Endometrium (tissue), 2 donors: ENCODE results near the gene HSH2D.
"Not testable (repeated sequence)": the region's sequence is repeated elsewhere in the genome, so short reads cannot be mapped to it uniquely, and the experiment has no call there.

Experiments used
- FAIRE-seq: peaks from 2 replicates; lab custom pipeline; 2012; peaks lifted over from hg19 to GRCh38; lab: Jason Lieb, UNC
- donor health status: control.
- donor health status: control.

The HSH2D gene

DNA sequence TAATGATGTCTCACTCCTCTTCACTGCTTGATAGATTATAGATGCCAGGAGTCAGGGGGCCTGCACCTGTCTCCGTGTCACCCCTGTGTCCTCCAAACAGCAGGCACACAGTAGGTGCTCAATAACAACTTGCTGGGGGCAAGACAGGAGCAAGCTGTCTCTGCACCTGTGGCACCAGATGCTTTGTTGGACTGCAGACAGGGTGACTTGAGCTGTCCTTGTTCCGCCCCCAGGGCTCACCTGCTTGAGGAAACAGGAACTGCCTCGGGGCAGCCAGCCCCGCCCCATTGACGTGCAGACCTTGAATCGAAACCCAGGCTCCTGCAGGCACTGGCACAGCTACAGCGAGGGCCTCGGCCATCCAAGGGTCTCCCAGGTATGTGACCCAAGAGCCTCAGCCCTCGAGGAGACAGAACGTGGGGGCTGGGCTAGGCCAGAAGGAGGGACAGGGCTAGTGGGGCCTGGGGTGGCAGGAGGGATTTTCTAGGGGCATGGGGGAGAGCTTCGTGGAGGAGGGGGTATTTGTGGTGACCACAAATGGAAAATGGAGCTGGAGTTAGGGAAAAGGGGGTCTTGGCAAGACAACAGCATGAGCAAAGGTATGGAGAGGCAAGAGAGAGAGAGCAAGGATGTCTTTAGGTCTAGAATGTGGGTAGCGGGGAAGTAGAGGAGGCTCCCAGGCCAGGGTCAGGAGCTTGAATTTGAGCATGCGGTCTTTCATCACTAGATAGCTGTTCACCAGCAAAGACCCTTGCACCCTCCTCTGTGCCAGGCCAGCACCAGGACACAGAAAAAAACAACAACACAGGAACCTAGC, at the start of gene HSH2D:
Gene HSH2D, plus strand, starts transcription at position 287 of the 817 bp plus-strand sequence. CDS start 5,066 bp downstream, outside the sequence.
- FAIRE-seq: no peak

GRCh38 chr19:16094360-16095070, 49.0 kb upstream of the HSH2D start:
- FAIRE-seq: no peak

DNA sequence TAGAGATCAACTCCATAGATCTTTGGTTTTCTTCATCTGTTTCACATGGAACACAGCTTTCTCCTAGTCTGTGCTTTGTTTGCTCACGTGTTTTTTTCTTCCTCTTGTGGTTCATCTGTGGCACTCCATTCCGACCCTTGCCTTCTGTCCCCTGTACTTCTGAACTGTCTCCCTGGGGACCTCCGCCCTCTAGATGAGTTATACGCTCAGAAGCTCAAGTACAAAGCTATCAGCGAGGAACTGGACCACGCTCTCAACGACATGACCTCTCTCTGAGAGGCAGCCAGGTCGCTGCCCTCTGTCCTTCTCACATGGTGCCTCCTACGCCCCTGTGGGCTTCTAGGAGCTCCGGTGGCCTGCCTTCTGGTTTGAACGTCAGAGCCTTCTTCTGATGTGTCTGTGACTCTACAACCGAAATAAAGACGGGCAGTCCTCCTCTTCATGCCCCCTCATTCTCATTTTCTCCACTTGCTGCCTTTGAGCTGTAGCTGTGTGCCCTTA, 48.4 kb upstream of the HSH2D start:
- no peak for FAIRE-seq

DNA sequence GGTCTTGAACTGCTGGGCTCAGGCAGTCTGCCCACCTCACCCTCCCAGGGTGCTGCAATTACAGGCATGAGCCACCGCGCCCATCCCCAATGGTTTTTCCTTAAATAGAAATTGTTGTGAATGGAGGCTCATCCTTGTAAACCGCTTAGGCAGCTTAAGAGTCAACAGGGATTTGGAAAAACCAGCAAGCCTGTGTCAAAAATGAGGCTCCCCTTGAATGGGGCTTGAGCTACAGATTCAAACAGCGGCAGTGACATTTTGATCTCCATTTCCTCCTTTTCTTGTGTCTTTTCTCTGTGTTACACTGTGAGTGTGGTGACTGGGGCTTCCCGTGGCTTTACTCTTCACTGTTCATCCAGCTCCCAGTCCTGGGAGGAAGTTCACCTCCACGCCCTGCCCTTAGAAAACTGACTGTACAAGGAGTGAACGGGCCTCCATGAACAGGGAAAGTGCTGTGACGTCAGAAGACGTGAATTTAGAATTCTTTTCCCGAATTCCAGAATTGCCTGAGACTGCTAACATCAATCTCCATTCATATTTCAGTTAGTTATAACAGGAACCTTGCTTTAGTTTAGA, 47.1 kb upstream of the HSH2D start:
- no peak for FAIRE-seq

DNA sequence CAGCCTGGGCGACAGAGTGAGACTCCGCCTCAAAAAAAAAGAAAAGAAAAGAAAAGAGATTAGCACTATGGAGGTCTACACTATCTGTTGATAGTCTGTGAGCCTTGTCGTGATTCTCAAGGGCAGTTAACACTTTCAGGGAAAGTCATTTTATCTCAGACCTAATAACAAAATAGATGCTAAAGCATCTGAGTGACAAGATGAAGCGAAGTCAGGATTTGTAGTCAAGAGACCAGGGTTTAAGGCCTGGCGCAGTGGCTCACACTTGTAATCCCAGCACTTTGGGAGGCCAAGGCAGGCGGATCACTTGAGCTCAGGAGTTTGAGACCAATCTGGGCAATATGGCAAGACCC, 45.1 kb upstream of the HSH2D start:
- no peak for FAIRE-seq

- FAIRE-seq: no peak
These were observed 44.7 kb upstream of the HSH2D start for GRCh38 chr19:16098821-16099220.

DNA sequence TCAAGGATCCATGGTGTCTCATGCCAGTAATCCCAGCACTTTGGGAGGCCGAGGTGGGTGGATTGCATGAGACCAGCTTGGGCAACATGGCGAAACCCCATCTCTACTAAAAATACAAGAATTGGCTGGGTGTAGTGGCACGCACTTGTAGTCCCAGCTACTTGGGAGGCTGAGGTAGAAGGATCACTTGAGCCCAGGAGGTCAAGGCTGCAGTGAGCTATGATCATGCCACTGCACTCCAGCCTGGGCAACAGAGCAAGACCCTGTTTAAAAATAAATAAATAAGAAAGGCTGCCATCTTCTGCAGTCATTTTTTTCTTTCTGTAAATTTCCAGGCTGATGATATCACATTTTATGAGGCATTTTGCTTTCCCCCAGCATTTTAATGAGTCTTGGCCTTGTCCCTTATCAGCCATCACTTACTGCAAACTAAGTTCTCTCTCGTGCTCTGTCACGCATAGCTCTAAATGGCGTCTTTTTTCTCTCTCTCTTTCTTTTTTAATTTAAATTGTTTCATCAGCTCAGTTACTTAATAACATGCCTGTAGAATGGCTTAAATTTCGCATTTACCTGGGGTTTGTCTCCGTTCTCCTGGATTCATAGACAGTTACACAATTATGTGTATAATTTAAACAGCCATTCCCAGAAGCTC, 44.0 kb upstream of the HSH2D start:
- not testable (repeated sequence) for FAIRE-seq

DNA sequence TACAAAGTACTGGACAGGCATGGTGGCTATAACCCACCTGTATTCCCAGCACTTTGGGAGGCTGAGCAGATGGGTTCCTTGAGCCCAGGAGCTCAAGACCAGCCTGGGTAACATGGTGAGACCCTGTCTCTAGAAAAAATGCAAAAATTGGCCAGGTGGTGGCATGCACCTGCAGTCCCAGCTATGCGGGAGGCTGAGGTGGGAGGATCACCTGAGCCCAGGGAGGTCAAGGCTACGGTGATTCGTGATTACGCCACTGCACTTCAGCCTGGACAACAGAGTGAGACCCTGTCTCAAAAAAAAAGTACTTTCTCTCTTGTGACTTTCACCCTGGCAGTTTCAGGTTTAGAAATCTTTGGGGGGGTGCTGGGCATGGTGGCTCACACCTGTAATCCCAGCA, 43.0 kb upstream of the HSH2D start:
- no peak for FAIRE-seq

DNA sequence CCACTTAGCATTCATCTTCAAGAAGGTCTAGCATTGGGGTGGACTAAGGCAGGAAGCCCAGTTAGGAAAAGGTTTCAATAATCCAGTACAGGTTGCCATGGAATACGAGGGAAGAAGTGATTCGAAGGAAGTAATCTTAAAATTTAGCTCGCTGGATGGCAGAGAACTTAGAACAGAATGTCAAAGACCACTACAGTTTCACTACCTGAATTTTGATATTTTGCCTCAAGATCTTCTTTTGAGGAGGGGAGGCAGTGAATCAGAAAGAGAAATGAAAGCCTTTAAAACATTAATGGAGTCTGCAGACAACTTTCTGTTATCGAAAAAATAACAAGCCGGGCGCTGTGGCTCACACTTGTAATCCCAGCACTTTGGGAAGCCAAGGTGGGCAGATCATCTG, 38.8 kb upstream of the HSH2D start:
- no peak for FAIRE-seq

GRCh38 chr19:16106121-16106520, 37.4 kb upstream of the HSH2D start:
- FAIRE-seq: no peak

DNA sequence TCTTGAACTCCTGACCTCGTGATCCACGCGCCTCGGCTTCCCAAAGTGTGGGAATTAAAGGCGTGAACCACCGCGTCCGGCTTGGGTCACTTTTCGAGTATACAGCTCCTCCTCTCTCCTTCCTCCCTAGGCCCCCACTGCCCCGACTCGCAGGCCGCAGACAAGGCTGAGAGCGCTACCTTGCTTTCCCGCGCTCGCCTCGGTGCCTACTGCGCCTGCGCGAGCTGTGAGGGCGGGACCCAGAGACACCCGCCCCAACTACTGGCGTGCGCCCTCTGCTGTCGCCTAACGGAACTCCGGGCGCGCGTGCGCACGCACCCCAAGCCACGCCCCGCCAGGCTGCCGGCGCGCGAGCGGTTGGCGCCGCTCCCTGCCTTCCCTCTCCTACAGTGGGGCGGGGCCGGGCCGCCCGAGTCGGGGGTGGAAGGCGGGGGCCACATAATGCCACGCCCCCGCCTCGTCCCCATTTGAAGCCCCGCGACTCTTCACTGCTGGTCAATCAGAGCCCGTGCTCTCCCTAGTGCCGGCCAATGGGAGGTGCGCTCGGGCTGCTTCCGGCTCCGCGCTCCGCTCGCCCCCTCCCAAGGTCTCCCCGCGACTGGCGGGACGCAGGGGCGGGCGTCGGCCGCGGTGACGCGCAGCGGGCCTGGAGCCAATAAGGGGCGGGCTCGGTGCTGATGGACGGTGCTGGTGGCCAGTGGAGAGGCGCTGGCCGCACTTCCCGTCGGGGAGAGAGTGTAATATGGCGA, 32.2 kb upstream of the HSH2D start, which contains the start of gene RAB8A:
Gene RAB8A, plus strand, starts transcription at position 730 of the 749 bp plus-strand sequence. Its CDS starts 13 bp downstream, at position 743.
- no peak for FAIRE-seq

GRCh38 chr19:16111909-16112752, 31.4 kb upstream of the HSH2D start:
- no peak for FAIRE-seq

- no peak for FAIRE-seq
These were observed 30.7 kb upstream of the HSH2D start for GRCh38 chr19:16112778-16113177.

DNA sequence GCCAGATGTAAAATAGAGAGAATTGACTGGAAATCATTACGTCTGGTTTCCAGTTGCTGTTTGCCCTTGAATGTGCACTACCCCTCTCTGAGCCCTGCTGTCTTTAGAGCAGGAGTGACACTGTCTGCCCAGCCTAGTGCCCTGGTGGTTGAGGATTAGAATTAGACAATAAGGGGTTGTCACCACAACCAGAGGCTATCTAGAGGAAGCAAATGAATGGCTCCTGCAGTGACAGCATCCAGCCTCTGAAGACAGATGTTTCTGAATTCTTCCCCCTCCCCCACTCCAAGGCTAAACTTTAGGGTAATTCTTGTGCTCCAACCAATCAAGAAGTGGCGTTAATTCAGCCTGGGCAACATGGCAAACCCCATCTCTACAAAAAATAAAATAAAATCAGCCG, 29.8 kb upstream of the HSH2D start:
- FAIRE-seq: no peak

GRCh38 chr19:16115301-16116039, 28.0 kb upstream of the HSH2D start:
- no peak for FAIRE-seq

GRCh38 chr19:16116067-16116466, 27.4 kb upstream of the HSH2D start:
- FAIRE-seq: no peak

DNA sequence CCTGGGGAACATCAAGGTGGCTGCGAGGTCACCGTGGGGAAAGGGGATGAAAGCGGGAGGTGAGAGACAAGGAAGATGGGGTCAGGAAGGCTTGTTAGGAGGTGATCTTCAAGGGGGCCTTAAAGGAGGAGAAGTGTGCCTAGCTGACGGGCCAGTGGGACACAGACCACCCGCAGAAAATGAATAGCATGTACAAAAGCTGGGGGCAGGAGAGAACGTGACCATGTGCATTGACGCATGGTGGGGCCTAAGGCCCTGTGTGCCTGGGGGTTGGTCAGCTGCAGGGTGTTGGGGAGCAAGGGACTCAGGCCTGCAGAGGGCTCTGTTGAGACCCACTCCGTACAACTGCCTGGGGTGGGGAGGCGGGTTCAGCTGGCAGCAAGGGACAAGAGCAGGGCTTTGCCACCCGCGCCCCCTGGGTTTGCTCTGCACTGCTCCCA, 25.9 kb upstream of the HSH2D start:
- FAIRE-seq: no peak

GRCh38 chr19:16118489-16119033, 24.9 kb upstream of the HSH2D start:
- no peak for FAIRE-seq

DNA sequence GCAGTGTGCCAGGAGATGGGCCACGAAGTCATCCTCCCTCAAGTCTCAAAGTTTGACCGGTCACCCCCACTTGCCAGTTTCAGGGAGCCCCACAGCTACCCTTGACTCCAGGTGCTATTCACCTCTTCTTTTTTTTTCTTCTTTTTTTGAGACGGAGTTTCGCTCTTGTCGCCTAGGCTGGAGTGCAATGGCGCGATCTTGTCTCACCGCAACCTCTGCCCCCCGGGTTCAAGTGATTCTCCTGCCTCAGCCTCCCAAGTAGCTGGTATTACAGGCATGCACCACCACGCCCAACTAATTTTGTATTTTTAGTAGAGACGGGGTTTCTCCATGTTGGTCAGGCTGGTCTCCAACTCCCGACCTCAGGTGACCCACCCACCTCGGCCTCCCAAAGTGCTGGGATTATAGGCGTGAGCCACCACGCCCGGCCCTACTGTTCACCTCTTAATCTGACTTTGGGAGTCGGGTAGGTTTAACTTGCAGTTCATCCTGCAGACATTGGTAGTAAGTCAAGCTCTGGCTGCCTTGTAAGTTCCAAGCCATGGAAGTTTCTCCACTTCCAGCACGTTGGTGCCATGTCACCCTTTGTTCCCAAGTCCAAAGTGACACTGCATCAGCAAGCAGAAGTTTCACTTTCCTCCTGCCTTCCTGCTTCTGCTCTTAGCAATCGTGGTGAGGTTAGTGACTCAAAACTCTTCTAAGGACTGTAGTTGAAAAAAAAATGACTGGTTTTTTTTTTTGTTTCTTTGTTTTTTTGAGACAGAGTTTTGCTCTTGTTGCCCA, 24.2 kb upstream of the HSH2D start:
- not testable (repeated sequence) for FAIRE-seq
